HepG2 (cell line): ENCODE measurements around the gene PLD2. TPM values are rescaled to one million over a fixed set of nuclear protein-coding genes. Genes with fewer than 3 reads are reported as not detected.

Experiments
- ATF4 ChIP-seq, 2 experiments: fragments of 450-650 bp in 1 of 2; sonication (generic) in 1 of 2; formaldehyde crosslinking; IDR thresholded peaks; 2 replicates each; pipeline versions ENCODE4 v1.5.0 to v1.8.0; 2020 to 2022; ENCODE audit warnings: mild to moderate bottlenecking in 1 of 2, missing genetic modification reagents in 1 of 2
- CREB1 ChIP-seq, 2 experiments: fragments of 450-650 bp in 1 of 2; IDR thresholded peaks; 2 replicates each; pipeline ENCODE4 v1.6.1; 2016 to 2017; ENCODE audit warnings: control low read depth in 1 of 2, mild to moderate bottlenecking in 1 of 2, missing compliant biosample characterization in 1 of 2, missing genetic modification characterization in 1 of 2
- ERF ChIP-seq: IDR thresholded peaks from 2 replicates; pipeline ENCODE4 v1.6.1; 2018; ENCODE audit warnings: missing biosample characterization, missing genetic modification reagents
- HNF4A ChIP-seq: sonication (generic); formaldehyde crosslinking; IDR thresholded peaks from 2 replicates; pipeline ENCODE4 v1.4.0; 2020; ENCODE audit warnings: missing genetic modification reagents
- KDM2A ChIP-seq: sonication (generic); formaldehyde crosslinking; IDR thresholded peaks from 2 replicates; pipeline ENCODE4 v1.4.0; 2020; ENCODE audit warnings: low read depth, missing genetic modification reagents, borderline replicate concordance
- MIER3 ChIP-seq: IDR thresholded peaks from 2 replicates; pipeline ENCODE4 v1.6.1; 2016; ENCODE audit warnings: missing compliant biosample characterization, borderline replicate concordance
- MTA1 ChIP-seq: sonication (generic); formaldehyde crosslinking; IDR thresholded peaks from 2 replicates; pipeline ENCODE4 v1.4.0; 2020; ENCODE audit warnings: missing genetic modification reagents, mild to moderate bottlenecking, borderline replicate concordance
- NR2F6 ChIP-seq, 2 experiments: IDR thresholded peaks; 2 replicates each; pipeline ENCODE4 v1.6.1; 2016; ENCODE audit warnings: antibody characterized with exemption in 1 of 2, mild to moderate bottlenecking in 1 of 2
- THYN1 ChIP-seq: sonication (generic); formaldehyde crosslinking; IDR thresholded peaks from 2 replicates; pipeline ENCODE4 v1.8.1; 2023; ENCODE audit warnings: low read depth, mild to moderate bottlenecking, moderate library complexity, missing genetic modification reagents, borderline replicate concordance
- ZBTB44 ChIP-seq: sonication (generic); formaldehyde crosslinking; IDR thresholded peaks from 2 replicates; pipeline ENCODE4 v1.4.0; 2020; ENCODE audit warnings: missing genetic modification reagents
- ZFY ChIP-seq: sonication (generic); formaldehyde crosslinking; IDR thresholded peaks from 2 replicates; pipeline ENCODE4 v1.4.0; 2020; ENCODE audit warnings: missing genetic modification reagents
- ZMAT5 ChIP-seq: sonication (generic); formaldehyde crosslinking; IDR thresholded peaks from 2 replicates; pipeline ENCODE4 v1.5.0; 2020; ENCODE audit warnings: mild to moderate bottlenecking, low read depth, missing genetic modification reagents, borderline replicate concordance
- ZNF121 ChIP-seq: sonication (generic); formaldehyde crosslinking; IDR thresholded peaks from 2 replicates; pipeline ENCODE4 v1.5.0; 2020; ENCODE audit warnings: mild to moderate bottlenecking, missing genetic modification reagents
- ZNF609 ChIP-seq: sonication (generic); formaldehyde crosslinking; IDR thresholded peaks from 2 replicates; pipeline ENCODE4 v1.4.0; 2020; ENCODE audit warnings: mild to moderate bottlenecking, missing genetic modification reagents, borderline replicate concordance
- ZNF788 ChIP-seq: sonication (generic); formaldehyde crosslinking; IDR thresholded peaks from 2 replicates; pipeline ENCODE4 v1.5.0; 2020; ENCODE audit warnings: mild to moderate bottlenecking, missing genetic modification reagents, borderline replicate concordance
- ZSCAN31 ChIP-seq: sonication (generic); formaldehyde crosslinking; IDR thresholded peaks from 2 replicates; pipeline ENCODE4 v1.5.0; 2020; ENCODE audit warnings: low read depth, mild to moderate bottlenecking, missing genetic modification reagents
- polyA plus RNA-seq, 8 experiments: library from polyadenylated mRNA; depleted of rRNA in 3 of 8; stranded (reverse) in 7 of 8; unstranded in 1 of 8; fragments of >200 nt; fragmentation: Illumina TruSeq in 4 of 8; extraction: Trizol in 4 of 8; gene quantifications; 2 replicates each; pipeline versions ENCODE4 v1.2.1 to v1.2.3, GENCODE V29; 2011 to 2016; ENCODE audit warnings: low read depth in 4 of 8, missing spikeins in 1 of 8, mixed read lengths in 1 of 8; ENCODE audit not compliant: insufficient read depth in 1 of 8
- total RNA-seq, 5 experiments: library from RNA; depleted of rRNA; stranded (reverse); fragments of >200 nt; fragmentation: Illumina TruSeq; extraction: Trizol; gene quantifications; 2 replicates each; pipeline ENCODE4 v1.2.3, GENCODE V29; 2016; ENCODE audit warnings: low read depth in 1 of 5

PLD2 gene
- total and polyA plus RNA-seq, 2 of the 13 experiments (the other 11 are each of a cell fraction or from before 2014, with no cell fraction given): 13.4 to 29.7 TPM

- TF ChIP-seq ZBTB44 (CRISPR knock-in tag) (peak; percentile 42; the same call in 1 of the 2 replicates), ZNF788 (CRISPR knock-in tag) (peak; percentile 32; the same call in 1 of the 2 replicates), ZFY (CRISPR knock-in tag) (peak; percentile 92), ATF4 (CRISPR knock-in tag; IDR thresholded peaks at IDR 0.05) (peak in 1 of 2 experiments; percentile 69; a peak in 2 of 4 replicates), ZNF121 (CRISPR knock-in tag) (peak; percentile 28), ZSCAN31 (CRISPR knock-in tag) (peak; percentile 89), NR2F6 (IDR thresholded peaks at IDR 0.05) (no peak), NR2F6 (CRISPR knock-in tag; IDR thresholded peaks at IDR 0.05) (peak; percentile 38; the same call in 1 of the 2 replicates), ZNF609 (CRISPR knock-in tag) (0 out of 2 replicates have a peak, but pooled peaks have one; percentile 20), MTA1 (CRISPR knock-in tag) (peak; percentile 59; the same call in 1 of the 2 replicates), HNF4A (CRISPR knock-in tag) (peak; percentile 27; the same call in 1 of the 2 replicates), MIER3 (no peak), CREB1 (IDR thresholded peaks at IDR 0.05) (peak; percentile 82), CREB1 (CRISPR knock-in tag; IDR thresholded peaks at IDR 0.05) (no peak), ERF (CRISPR knock-in tag) (peak; percentile 61; the same call in 1 of the 2 replicates), THYN1 (CRISPR knock-in tag) (no peak), ZMAT5 (no peak), KDM2A (CRISPR knock-in tag) (peak; percentile 69; the same call in 1 of the 2 replicates)
Observed at GRCh38 chr17:4789951-4790704, 16.8 kb upstream of the PLD2 start (continued).
